ENCODE measurements around the gene ZNF32.

Gene ZNF32

DNA sequence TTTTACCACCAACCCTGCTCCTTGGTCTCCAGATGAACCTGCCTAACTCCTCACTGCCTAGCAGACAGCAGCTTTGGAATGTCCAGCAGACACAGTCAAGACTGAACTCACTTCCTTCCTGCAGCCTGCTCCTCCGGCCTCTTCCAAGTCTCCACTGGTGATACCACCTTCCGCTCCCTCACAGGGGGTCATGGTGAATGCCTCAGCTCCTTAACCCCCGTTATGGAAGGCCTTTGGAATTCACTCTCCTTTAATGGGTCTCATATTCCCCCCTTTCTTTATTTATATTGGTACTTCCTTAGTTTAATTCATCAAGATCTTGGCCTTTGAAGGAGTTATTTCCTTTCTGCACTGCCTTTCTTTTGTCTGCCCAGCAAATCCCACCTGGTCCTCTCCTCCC lies 44.9 kb upstream of the ZNF32 start:
- no peak overlapping the region for H3K4me2 ChIP-seq (ENCODE audit: low read depth, low read length, poor library complexity, severe bottlenecking)
- H3K79me2 ChIP-seq (ENCODE audit: insufficient read depth, low read length), result no peaks in the 10 kb centered on the region
- H3K4me3 ChIP-seq (ENCODE audit: insufficient read depth, low read length, poor library complexity, severe bottlenecking), result no peak overlapping the region
- H3K36me3 ChIP-seq (ENCODE audit: low read length), result no peaks in the 10 kb centered on the region
- H3K27ac ChIP-seq (ENCODE audit: low read depth, low read length), result no peak overlapping the region
- no peaks in the 10 kb centered on the region for H3F3A ChIP-seq (ENCODE audit: insufficient read depth)
- no peak overlapping the region for H2AFZ ChIP-seq (ENCODE audit: low read depth, low read length, severe bottlenecking)
- no peaks in the 10 kb centered on the region for H3K9me3 ChIP-seq (ENCODE audit: insufficient read depth, low read length)
- no peak overlapping the region for H3K9ac ChIP-seq (ENCODE audit: low read length)
- TF ChIP-seq, protein P1, sequence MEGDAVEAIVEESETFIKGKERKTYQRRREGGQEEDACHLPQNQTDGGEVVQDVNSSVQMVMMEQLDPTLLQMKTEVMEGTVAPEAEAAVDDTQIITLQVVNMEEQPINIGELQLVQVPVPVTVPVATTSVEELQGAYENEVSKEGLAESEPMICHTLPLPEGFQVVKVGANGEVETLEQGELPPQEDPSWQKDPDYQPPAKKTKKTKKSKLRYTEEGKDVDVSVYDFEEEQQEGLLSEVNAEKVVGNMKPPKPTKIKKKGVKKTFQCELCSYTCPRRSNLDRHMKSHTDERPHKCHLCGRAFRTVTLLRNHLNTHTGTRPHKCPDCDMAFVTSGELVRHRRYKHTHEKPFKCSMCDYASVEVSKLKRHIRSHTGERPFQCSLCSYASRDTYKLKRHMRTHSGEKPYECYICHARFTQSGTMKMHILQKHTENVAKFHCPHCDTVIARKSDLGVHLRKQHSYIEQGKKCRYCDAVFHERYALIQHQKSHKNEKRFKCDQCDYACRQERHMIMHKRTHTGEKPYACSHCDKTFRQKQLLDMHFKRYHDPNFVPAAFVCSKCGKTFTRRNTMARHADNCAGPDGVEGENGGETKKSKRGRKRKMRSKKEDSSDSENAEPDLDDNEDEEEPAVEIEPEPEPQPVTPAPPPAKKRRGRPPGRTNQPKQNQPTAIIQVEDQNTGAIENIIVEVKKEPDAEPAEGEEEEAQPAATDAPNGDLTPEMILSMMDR (IDR thresholded peaks at IDR 0.05; ENCODE audit: insufficient read depth, low read length, poor library complexity, severe bottlenecking), result no peak
- TF ChIP-seq EZH2phosphoT487 (conservative IDR thresholded peaks at IDR 0.05; ENCODE audit: low read length), result no peak
- no peaks in the 10 kb centered on the region for H4K20me1 ChIP-seq (ENCODE audit: low read depth, low read length)
- H3K27me3 ChIP-seq (ENCODE audit: low read length), result no peaks in the 10 kb centered on the region
- H3K9me2 ChIP-seq (replicated peaks; ENCODE audit: insufficient read depth, low read length), result no peaks in the 10 kb centered on the region

DNA sequence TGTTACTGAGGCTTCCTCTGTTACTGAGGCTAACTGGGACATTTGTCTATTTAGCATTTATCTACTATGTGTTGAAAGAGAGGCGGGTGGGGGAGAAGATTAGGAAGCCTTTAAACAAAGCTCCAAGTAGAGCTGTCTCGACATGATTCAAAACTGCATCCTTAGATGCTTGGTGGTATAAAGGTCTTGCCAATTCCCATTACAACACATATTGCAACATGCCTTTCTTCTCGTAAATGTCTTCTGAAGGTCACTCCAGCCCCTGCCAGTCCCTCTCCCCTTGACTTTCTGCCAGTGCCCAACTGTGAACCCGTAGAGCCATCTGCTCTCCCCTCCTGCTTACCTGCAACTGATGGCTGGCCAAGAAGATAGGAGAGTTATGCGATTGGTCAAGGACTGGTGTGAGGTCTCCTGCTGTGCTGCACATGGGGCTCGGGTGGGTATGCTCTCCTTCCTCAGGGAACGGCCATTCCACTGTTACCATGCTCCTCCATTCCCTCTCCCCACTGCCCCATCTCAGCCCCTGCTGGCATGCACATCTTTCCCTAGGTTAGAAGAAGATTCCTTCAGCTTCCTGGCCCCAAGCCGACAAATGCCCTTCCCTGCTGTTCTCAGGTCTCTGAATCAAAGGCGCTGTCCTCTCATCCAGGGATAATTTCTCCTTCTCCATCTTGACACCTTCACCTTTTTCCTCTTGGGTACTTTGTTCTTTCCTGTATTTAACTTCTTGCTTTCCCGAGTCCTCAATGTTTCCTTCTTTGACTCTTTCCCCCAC lies 43.6 kb upstream of the ZNF32 start:
- no peaks in the 10 kb centered on the region for H3K36me3 ChIP-seq (ENCODE audit: low read length)
- H3K9me2 ChIP-seq (replicated peaks; ENCODE audit: insufficient read depth, low read length), result no peaks in the 10 kb centered on the region
- H3K4me2 ChIP-seq (ENCODE audit: low read depth, low read length, poor library complexity, severe bottlenecking), result no peak overlapping the region
- no peak overlapping the region for H3K4me3 ChIP-seq (ENCODE audit: insufficient read depth, low read length, poor library complexity, severe bottlenecking)
- no peaks in the 10 kb centered on the region for H4K20me1 ChIP-seq (ENCODE audit: low read depth, low read length)
- no peak overlapping the region for H2AFZ ChIP-seq (ENCODE audit: low read depth, low read length, severe bottlenecking)
- no peaks in the 10 kb centered on the region for H3K79me2 ChIP-seq (ENCODE audit: insufficient read depth, low read length)
- H3K9ac ChIP-seq (ENCODE audit: low read length), result no peak overlapping the region
- no peaks in the 10 kb centered on the region for H3K27me3 ChIP-seq (ENCODE audit: low read length)
- H3K9me3 ChIP-seq (ENCODE audit: insufficient read depth, low read length), result no peaks in the 10 kb centered on the region
- H3K27ac ChIP-seq (ENCODE audit: low read depth, low read length), result no peak overlapping the region
- TF ChIP-seq EZH2phosphoT487 (conservative IDR thresholded peaks at IDR 0.05; ENCODE audit: low read length), result no peak
- TF ChIP-seq, protein P1 (IDR thresholded peaks at IDR 0.05; ENCODE audit: insufficient read depth, low read length, poor library complexity, severe bottlenecking), result no peak
- H3F3A ChIP-seq (ENCODE audit: insufficient read depth), result no peaks in the 10 kb centered on the region

DNA sequence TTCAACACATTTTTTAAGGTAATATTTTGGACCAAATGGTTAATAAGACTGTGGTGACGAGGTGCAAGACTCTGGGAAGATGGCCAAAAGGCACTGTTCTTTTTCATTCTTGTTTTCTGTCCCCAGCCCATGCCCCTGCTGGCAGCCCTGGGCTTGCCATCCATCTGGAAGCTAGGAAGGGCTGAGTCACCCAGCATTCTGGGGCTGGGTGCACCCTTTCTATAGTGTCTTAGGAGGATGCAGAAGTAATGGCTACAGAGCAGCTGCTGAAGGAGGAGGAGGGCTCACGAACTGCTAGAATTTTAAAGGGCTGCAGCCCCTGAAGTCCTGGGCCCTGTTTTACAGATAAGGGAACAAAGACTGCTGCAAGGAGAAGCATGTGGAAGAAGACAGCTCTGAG lies 42.8 kb upstream of the ZNF32 start:
- H2AFZ ChIP-seq (ENCODE audit: low read depth, low read length, severe bottlenecking), result no peak overlapping the region
- no peak for TF ChIP-seq EZH2phosphoT487 (conservative IDR thresholded peaks at IDR 0.05; ENCODE audit: low read length)
- TF ChIP-seq, protein P1 (IDR thresholded peaks at IDR 0.05; ENCODE audit: insufficient read depth, low read length, poor library complexity, severe bottlenecking), result no peak
- H3K9me3 ChIP-seq (ENCODE audit: insufficient read depth, low read length), result no peaks in the 10 kb centered on the region
- no peak overlapping the region for H3K4me2 ChIP-seq (ENCODE audit: low read depth, low read length, poor library complexity, severe bottlenecking)
- H3K27me3 ChIP-seq (ENCODE audit: low read length), result 0 out of 2 replicates have a peak, but pooled peaks cover 2% of the 10 kb centered on the region
- H3K9ac ChIP-seq (ENCODE audit: low read length), result no peak overlapping the region
- no peaks in the 10 kb centered on the region for H3K36me3 ChIP-seq (ENCODE audit: low read length)
- no peaks in the 10 kb centered on the region for H3K9me2 ChIP-seq (replicated peaks; ENCODE audit: insufficient read depth, low read length)
- no peaks in the 10 kb centered on the region for H4K20me1 ChIP-seq (ENCODE audit: low read depth, low read length)
- no peaks in the 10 kb centered on the region for H3F3A ChIP-seq (ENCODE audit: insufficient read depth)
- no peak overlapping the region for H3K27ac ChIP-seq (ENCODE audit: low read depth, low read length)
- H3K4me3 ChIP-seq (ENCODE audit: insufficient read depth, low read length, poor library complexity, severe bottlenecking), result no peak overlapping the region
- no peaks in the 10 kb centered on the region for H3K79me2 ChIP-seq (ENCODE audit: insufficient read depth, low read length)
